Kidney (tissue), 14 donors: ENCODE data around the gene HBP1. TPM values are rescaled to one million over a fixed set of nuclear protein-coding genes. Genes with fewer than 3 reads are reported as not detected.

Experiments
- DNase-seq, 5 donors: peaks; one replicate each; pipeline ENCODE4 v3.0.0-alpha.2; 2013 to 2020
- FAIRE-seq: peaks from 2 replicates; lab custom pipeline; 2012; peaks lifted over from hg19 to GRCh38; lab: Jason Lieb, UNC
- H3K27ac ChIP-seq, 2 donors: one replicate each; pipeline ENCODE4 v1.7.0; 2013; ENCODE audit warnings: low read depth in 2 of 2, low read length in 2 of 2, inconsistent platforms in 1 of 2
- H3K27me3 ChIP-seq: one replicate; pipeline ENCODE4 v1.7.1; 2013; ENCODE audit warnings: low read length, inconsistent platforms; ENCODE audit not compliant: control insufficient read depth, insufficient read depth
- H3K36me3 ChIP-seq, 3 donors: one replicate each; pipeline versions ENCODE4 v1.7.0 to v1.7.1; 2013; ENCODE audit warnings: low read length in 3 of 3, control low read depth in 1 of 3, inconsistent platforms in 1 of 3; ENCODE audit not compliant: insufficient read depth in 3 of 3, control insufficient read depth in 2 of 3
- H3K4me1 ChIP-seq, 3 donors: one replicate each; pipeline versions ENCODE4 v1.7.0 to v1.7.1; 2013; ENCODE audit warnings: low read length in 3 of 3, inconsistent platforms in 1 of 3, low read depth in 1 of 3; ENCODE audit not compliant: control insufficient read depth in 2 of 3, insufficient read depth in 2 of 3
- H3K4me3 ChIP-seq, 3 donors: one replicate each; pipeline versions ENCODE4 v1.7.0 to v1.8.1; 2013; ENCODE audit warnings: low read length in 3 of 3, control low read depth in 1 of 3, inconsistent platforms in 1 of 3
- H3K9ac ChIP-seq, 3 donors: one replicate each; pipeline versions ENCODE4 v1.7.0 to v1.7.1; 2013; ENCODE audit warnings: low read length in 3 of 3, control low read depth in 1 of 3, inconsistent platforms in 1 of 3
- H3K9me3 ChIP-seq, 3 donors: one replicate each; pipeline versions ENCODE4 v1.7.0 to v1.7.1; 2013; ENCODE audit warnings: low read length in 3 of 3, control low read depth in 1 of 3, inconsistent platforms in 1 of 3; ENCODE audit not compliant: control insufficient read depth in 2 of 3, insufficient read depth in 1 of 3
- intact Hi-C: fragments of 100-400 bp; cut with DNase I; formaldehyde crosslinking; loops from one replicate; pipeline ENCODE4 v1.11.1; 2022
- polyA plus RNA-seq: library from polyadenylated mRNA; stranded (reverse); fragments of 350-450 nt; fragmentation: Illumina TruSeq; extraction: RNeasy Lipid Tissue Mini Kit (QIAGEN cat#74804); gene quantifications from one replicate; pipeline ENCODE4 v1.2.3, GENCODE V29; 2014; ENCODE audit warnings: low read depth, low replicate concordance; ENCODE audit not compliant: insufficient read depth
- total RNA-seq: library from RNA; stranded (reverse); fragmentation: NEBNext Ultra II Directional; extraction: Animal tissue kit (Norgen Biotek cat#: 25700); gene quantifications from one replicate; pipeline ENCODE4 v1.2.1, GENCODE V29; 2021
- TF ChIP-seq, protein P1 (sequence below): IDR thresholded peaks from 3 replicates; pipeline ENCODE4 v1.5.1; 2012; ENCODE audit warnings: mild to moderate bottlenecking, moderate library complexity, borderline replicate concordance; ENCODE audit not compliant: insufficient read depth; ENCODE audit errors: extremely low read depth
- donor health status: control.
- donor health status: control.
- donor health status: control.
- donor health status: control.
- donor health status: control.
- donor health status: DM: yes; HTN: yes; CAD: no.
- donor health status: Normal renal cell carcinoma (clear cell type).

Gene HBP1
- total and polyA plus RNA-seq, 2 donors from 2014 or later = 29.3 to 64.4 TPM

DNA sequence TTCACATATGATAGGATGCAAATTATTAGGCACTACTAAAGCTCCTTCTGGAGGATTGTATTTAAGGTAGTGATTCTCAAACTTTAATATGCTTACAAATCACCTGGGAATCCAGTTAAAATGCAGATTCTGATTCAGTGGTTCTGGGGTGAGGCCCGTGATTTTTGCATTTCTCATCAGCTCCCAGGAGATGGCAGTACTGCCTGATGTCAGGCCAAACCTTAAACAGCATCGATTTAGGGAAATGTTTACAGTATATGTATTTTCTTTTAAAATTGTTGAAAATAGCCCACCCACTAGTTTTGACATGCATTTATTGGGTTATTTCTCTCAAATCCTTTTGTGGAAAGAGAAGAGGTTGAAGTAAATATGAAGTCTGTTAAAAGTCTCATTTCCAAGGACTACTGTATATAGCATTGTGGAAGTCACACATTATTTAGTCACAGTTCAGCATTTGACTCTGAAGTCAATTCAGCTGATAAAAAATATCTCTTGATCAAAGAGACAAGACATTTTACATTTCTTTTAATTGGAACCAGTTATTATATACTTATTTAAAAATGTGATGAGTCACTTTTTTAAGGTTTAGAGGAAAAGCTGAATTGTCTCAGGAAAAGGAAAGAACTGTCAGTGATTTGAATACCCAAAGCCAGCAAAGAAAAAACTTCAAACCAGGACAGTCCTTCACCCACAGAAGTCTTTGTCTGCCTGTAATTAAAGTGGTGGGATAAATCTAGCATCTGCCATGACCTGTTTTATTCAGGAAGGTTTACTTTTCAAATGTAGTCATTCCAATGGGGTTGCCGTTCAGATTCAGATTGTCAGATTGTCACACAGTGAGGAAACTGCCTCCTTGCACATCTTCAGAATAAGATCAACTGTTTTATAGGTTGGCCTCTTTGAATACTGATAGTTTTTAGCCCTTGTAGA is 21.1 kb upstream of the HBP1 start:
- H3K9ac ChIP-seq = no peak overlapping the region
- H3K9me3 ChIP-seq = no peaks in the 10 kb centered on the region
- H3K27ac ChIP-seq = no peak overlapping the region
- FAIRE-seq = no peak
- peak in 2 of 5 donors; percentile 32 to 47 for DNase-seq
- TF ChIP-seq, protein P1, sequence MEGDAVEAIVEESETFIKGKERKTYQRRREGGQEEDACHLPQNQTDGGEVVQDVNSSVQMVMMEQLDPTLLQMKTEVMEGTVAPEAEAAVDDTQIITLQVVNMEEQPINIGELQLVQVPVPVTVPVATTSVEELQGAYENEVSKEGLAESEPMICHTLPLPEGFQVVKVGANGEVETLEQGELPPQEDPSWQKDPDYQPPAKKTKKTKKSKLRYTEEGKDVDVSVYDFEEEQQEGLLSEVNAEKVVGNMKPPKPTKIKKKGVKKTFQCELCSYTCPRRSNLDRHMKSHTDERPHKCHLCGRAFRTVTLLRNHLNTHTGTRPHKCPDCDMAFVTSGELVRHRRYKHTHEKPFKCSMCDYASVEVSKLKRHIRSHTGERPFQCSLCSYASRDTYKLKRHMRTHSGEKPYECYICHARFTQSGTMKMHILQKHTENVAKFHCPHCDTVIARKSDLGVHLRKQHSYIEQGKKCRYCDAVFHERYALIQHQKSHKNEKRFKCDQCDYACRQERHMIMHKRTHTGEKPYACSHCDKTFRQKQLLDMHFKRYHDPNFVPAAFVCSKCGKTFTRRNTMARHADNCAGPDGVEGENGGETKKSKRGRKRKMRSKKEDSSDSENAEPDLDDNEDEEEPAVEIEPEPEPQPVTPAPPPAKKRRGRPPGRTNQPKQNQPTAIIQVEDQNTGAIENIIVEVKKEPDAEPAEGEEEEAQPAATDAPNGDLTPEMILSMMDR = peak; percentile 64
- no peaks in the 10 kb centered on the region for H3K27me3 ChIP-seq
- no peak overlapping the region for H3K4me3 ChIP-seq
- intact Hi-C loops = no loop called here
- no peaks in the 10 kb centered on the region for H3K36me3 ChIP-seq
- no peaks in the 10 kb centered on the region for H3K4me1 ChIP-seq

DNA sequence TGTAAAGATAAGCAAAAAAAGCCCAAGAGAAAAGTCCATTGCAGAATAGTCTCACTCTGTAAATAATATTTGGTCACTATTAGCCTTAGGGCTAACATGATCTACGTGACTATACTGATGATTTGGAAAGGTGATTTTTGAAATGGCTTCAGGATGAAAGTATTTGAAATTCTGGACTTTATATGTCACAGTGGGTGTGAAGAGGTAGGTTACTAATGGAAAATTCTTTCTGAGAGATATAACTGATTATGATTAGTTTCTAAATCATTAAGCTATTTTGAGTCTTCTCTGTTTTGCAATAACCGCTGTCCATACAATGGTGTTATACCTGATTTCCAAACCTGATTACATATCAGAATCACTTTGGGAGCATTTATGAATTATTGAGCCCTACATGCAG is 20.1 kb upstream of the HBP1 start:
- H3K4me1 ChIP-seq = no peaks in the 10 kb centered on the region
- no peak overlapping the region for H3K27ac ChIP-seq
- no peak for DNase-seq
- no peak overlapping the region for H3K9ac ChIP-seq
- TF ChIP-seq, protein P1 = no peak
- intact Hi-C loops = no loop called here
- no peaks in the 10 kb centered on the region for H3K9me3 ChIP-seq
- H3K27me3 ChIP-seq = no peaks in the 10 kb centered on the region
- H3K36me3 ChIP-seq = no peaks in the 10 kb centered on the region
- no peak overlapping the region for H3K4me3 ChIP-seq
- no peak for FAIRE-seq

DNA sequence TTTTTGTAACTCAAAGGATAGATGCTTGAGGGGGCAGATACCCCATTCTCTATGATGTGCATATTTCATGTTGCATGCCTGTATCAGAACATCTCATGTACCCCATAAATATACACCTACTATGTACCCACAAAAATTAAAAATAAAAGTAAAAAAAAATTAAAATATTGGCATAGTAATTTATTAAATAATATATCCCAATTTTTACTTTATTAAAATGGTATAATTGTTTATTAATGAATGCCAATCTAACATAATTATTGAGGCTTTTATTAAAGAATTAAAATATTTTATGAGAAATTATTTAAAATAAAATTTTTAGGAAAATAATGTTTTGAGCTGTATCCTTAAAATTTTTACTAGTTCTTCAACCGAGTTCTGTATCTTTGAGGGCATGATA is 18.9 kb upstream of the HBP1 start:
- TF ChIP-seq, protein P1 = no peak
- H3K27ac ChIP-seq = no peak overlapping the region
- no peaks in the 10 kb centered on the region for H3K4me1 ChIP-seq
- no peak overlapping the region for H3K4me3 ChIP-seq
- FAIRE-seq (peak; percentile 94), DNase-seq (no peak)
- no peak overlapping the region for H3K9ac ChIP-seq
- no peaks in the 10 kb centered on the region for H3K9me3 ChIP-seq
- no peaks in the 10 kb centered on the region for H3K36me3 ChIP-seq
- intact Hi-C loops = no loop called here
- H3K27me3 ChIP-seq = no peaks in the 10 kb centered on the region
